IPS-18c (cell line): ENCODE results near the gene SPRED1.

ENCODE experiments used
- H3K4me3 ChIP-seq: 2 replicates; pipeline ENCODE4 v1.7.0; 2013; ENCODE audit warnings: low read depth, mild to moderate bottlenecking, low read length, moderate library complexity; ENCODE audit not compliant: insufficient read depth
- H3K9me3 ChIP-seq: one replicate; pipeline ENCODE4 v1.6.1; 2013; ENCODE audit warnings: mild to moderate bottlenecking, low read length, moderate library complexity; ENCODE audit not compliant: control insufficient read depth, insufficient read depth

SPRED1 gene

DNA sequence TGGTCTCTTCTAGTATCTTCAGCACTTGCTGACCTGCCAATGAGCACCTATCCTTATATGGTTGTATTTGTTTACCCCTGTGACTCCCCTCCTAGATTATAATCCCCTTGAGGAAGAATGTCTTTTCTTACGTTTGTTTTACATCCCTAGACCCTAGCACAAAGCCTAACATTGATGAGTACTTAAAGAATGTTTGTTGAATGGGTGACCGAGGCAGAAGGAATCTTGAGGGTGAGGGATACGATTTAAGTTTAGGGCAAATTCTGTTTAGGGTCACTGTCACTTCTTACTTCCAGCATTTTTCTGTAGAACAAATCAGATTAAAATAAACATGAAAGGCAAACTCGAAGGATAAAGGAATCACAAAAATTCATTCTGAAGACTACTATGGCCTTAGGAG, 120.4 kb downstream of the SPRED1 start:
- H3K4me3 ChIP-seq, result no peak overlapping the region
- no peaks in the 10 kb centered on the region for H3K9me3 ChIP-seq

DNA sequence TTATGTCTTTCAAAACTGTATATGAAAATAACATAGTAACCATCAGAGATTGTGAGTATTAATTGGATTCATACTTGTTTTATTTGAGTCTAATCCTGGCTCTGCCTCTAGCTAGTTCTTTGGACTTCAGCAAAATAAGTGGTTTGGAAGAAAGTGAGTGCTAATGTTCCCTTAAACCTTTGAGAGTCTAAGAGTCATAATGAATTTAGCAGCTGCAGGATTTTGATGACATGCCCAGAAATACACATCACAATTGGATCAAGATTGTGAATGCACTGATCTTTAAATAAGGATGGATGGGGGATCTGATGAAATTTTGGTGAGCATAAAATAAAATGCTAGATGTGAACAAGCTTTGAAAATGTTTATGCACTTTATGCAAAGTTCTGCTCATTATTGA, 121.4 kb downstream of the SPRED1 start:
- Histone ChIP-seq H3K9me3 (no peaks in the 10 kb centered on the region), H3K4me3 (no peak overlapping the region)

GRCh38 chr15:38374556-38374955, 121.9 kb downstream of the SPRED1 start:
- Histone ChIP-seq H3K9me3 (no peaks in the 10 kb centered on the region), H3K4me3 (no peak overlapping the region)

DNA sequence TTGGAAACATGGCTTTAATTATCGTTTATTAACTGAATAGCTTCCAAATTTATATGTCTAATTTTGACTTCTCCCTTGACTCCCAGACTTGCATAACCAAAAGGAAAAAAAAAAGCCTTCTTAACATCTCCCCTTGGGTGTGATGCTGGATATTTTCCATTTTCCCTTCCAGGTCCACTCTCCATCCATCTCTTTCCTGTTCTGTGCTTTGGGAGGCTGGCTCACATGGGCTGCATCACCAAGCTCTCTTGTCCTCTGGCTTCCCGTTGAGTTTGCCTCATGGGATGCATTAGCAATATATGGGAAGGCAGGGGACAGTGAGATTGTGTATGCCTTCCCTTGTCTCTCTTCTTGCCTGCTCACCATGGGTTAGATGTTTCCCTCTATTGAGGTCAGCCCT, 123.4 kb downstream of the SPRED1 start:
- H3K9me3 ChIP-seq, result no peaks in the 10 kb centered on the region
- H3K4me3 ChIP-seq, result no peak overlapping the region

- no peaks in the 10 kb centered on the region for H3K9me3 ChIP-seq
- H3K4me3 ChIP-seq, result no peak overlapping the region
These were observed 125.0 kb downstream of the SPRED1 start for GRCh38 chr15:38377636-38378035.

DNA sequence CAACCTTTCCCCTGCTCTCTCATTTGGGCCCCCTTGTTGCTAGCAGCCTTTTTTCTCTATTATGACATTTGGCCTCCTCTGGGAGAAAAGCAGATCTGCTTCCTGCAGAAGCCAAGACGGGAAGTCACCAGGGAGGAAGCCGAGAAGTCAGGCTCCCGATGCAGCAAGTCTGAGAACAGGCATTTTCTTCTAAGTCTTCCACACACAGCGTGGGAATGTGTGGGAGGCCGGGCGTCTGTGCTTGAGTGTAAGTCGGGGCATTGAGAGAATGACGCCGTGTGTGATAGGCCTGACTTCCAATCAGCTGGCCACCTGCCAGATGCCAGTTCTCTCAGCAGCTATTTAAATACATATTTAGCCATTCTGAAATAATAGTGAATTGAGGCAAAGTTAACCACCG, 125.5 kb downstream of the SPRED1 start:
- Histone ChIP-seq H3K9me3 (no peaks in the 10 kb centered on the region), H3K4me3 (no peak overlapping the region)

DNA sequence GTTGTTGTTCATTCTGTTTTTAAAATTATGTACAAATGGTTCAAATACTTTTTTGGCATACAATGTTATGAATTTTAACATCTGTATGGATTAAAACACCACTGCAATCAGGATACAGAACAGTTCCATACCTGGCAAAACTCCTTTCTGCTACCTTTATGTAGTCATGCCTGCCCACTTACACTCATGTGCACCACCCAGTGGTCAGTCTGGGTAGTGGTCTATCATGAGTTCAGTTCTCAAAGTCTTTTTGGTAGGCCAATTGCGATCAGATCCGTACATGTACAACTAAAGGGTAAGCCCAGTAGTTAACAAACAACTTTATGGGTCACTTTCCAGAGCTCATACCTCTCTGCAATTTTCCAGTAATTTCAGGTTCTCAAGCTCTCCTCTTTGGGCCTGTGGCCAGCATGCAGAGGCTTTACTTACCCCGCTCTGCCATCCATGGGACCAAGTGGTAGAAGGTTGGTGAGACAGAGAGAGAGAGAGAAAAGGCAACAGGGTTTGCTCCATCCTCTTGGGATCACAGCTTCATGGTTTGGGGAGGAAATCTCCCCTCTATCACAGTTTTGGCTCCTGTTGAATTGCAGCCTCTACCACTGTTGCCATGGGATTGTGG, 137.4 kb downstream of the SPRED1 start:
- Histone ChIP-seq H3K4me3 (no peak overlapping the region), H3K9me3 (no peaks in the 10 kb centered on the region)

- Histone ChIP-seq H3K4me3 (no peak overlapping the region), H3K9me3 (no peaks in the 10 kb centered on the region)
These were observed 138.6 kb downstream of the SPRED1 start for GRCh38 chr15:38391191-38391590.

DNA sequence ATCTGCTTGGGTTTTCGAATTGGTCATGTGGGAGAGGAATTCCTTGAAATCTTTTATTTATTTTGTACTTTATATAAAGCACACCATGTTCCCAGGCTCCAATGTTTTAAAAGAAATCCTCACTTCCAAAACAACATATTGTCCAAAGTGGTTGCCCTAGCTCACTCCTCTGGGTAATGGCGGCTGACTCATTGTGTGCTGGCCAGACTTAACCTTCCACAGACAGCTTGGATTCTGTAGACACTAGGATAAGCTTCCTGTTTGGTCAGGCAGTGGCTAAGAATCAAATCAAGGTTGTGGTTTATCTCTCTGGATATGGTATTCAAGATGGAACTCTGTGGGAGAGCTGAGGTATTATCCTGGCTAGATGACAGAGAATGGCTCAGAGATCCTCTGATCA, 145.5 kb downstream of the SPRED1 start:
- H3K4me3 ChIP-seq, result no peak overlapping the region
- H3K9me3 ChIP-seq, result no peaks in the 10 kb centered on the region

- Histone ChIP-seq H3K9me3 (no peaks in the 10 kb centered on the region), H3K4me3 (no peak overlapping the region)
These were observed 148.5 kb downstream of the SPRED1 start for GRCh38 chr15:38401106-38401505.

DNA sequence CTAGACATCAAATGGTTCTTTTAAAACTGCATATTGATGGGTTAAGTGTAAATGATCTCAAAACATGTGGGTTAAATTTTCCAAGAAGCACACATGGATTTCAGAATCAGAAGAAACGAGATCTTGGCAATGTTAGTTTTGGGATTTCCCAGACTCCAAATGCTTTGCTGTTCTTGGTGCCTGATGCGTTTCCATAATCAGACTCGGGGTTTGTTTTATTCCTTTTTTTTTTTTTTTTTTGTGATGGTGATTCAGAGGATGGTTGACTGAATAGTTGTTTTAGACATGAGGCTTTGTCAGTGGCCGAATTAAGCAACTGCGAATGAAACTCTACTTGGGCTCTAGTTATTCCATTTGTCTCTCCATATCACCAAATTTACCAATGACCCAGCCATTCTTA, 149.1 kb downstream of the SPRED1 start:
- no peaks in the 10 kb centered on the region for H3K9me3 ChIP-seq

GRCh38 chr15:38406436-38406835, 153.8 kb downstream of the SPRED1 start:
- H3K9me3 ChIP-seq, result no peaks in the 10 kb centered on the region
- no peak overlapping the region for H3K4me3 ChIP-seq

More for the DNA sequence above, 149.1 kb downstream of the SPRED1 start:
- no peak overlapping the region for H3K4me3 ChIP-seq
